ENCODE data around the gene DHRS1. TPM values are rescaled to one million over a fixed set of nuclear protein-coding genes. Genes with fewer than 3 reads are reported as not detected.

DHRS1 gene
- total RNA-seq, 1 experiment from 2014 or later, result 34.7 TPM

GRCh38 chr14:24271134-24271833 lies 28.3 kb downstream of the DHRS1 start, which contains the start of gene RABGGTA (continued):
- TF ChIP-seq CTCF (IDR thresholded peaks at IDR 0.05 in 2 of 3, conservative IDR thresholded peaks at IDR 0.05 in 1 of 3; ENCODE audit: borderline replicate concordance in 1 of 3, insufficient read depth in 1 of 3, low read depth in 2 of 3, low read length in 2 of 3) (peak; percentile 39 to 75 (median 60); a peak in 5 of 6 replicates), CBX3 (IDR thresholded peaks at IDR 0.05; ENCODE audit: low read depth) (peak; percentile 94), ELF1 (IDR thresholded peaks at IDR 0.05; ENCODE audit: borderline replicate concordance, low read depth) (peak; percentile 50; the same call in 1 of the 2 replicates), EZH2 (IDR thresholded peaks at IDR 0.05) (no peak), POLR2A (IDR thresholded peaks at IDR 0.05; ENCODE audit: borderline replicate concordance, extremely low read depth, insufficient read depth, insufficient read length) (peak; percentile 76)

GRCh38 chr14:24270537-24271133 lies 28.9 kb downstream of the DHRS1 start:
- Histone ChIP-seq H3K4me1 (ENCODE audit: control insufficient read depth in 1 of 2, insufficient read depth in 2 of 2, low read length in 2 of 2) (peaks cover 9 to 22% of the 10 kb centered on the region in 2 experiments; a peak in 3 of 4 replicates), H3K9ac (ENCODE audit: low read length) (peak overlapping the region; percentile 94), H3K36me3 (ENCODE audit: control insufficient read depth in 1 of 2, insufficient read depth in 2 of 2, low read length in 2 of 2) (no peaks in the 10 kb centered on the region; a peak in 1 of 4 replicates), H4K20me1 (ENCODE audit: insufficient read depth) (no peaks in the 10 kb centered on the region), H2AFZ (ENCODE audit: low read depth, low read length, poor library complexity, severe bottlenecking) (no peak overlapping the region), H3K27ac (ENCODE audit: low read depth, low read length) (peak overlapping the region; percentile 86), H3K79me2 (ENCODE audit: insufficient read depth, low read length) (peaks cover 4% of the 10 kb centered on the region; the same call in 1 of the 2 replicates), H3K9me2 (ENCODE audit: insufficient read depth) (no peaks in the 10 kb centered on the region), H3K4me3 (replicated peaks in 1 of 2; ENCODE audit: low read depth in 1 of 2, low read length in 2 of 2) (peak overlapping the region; percentile 79 to 92), H3K4me2 (ENCODE audit: low read length) (peak overlapping the region; percentile 98), H3K9me3 (ENCODE audit: control insufficient read depth in 1 of 2, insufficient read depth in 1 of 2, low read depth in 1 of 2, low read length in 2 of 2) (no peaks in the 10 kb centered on the region), H3K27me3 (ENCODE audit: insufficient read depth, low read length) (no peaks in the 10 kb centered on the region)
- ATAC-seq (no peak), DNase-seq (ENCODE audit: low read depth, low spot score) (peak; percentile 8)
- ChIA-PET CTCF (interaction anchor here (0.7 to 2.0 kb wide), 9 partner anchors 9 to 161 kb away, joined by 3 to 17 read pairs (median 5); partner anchors contain the start of genes CIDEB, MDP1 and TINF2), POLR2A (interaction anchor here (0.8 to 2.7 kb wide), 11 partner anchors 8 to 166 kb away, joined by 3 to 20 read pairs (median 5); partner anchors contain the start of genes DHRS1, NOP9, PSME2 and TGM1), RAD21 (ENCODE audit: low non-redundant PET in 1 of 2, low total read pairs in 2 of 2, uncharacterized antibody in 2 of 2, unreplicated experiment in 2 of 2) (interaction anchor here in 1 of 2 experiments (0.7 kb wide), 1 partner anchor 27 kb away, joined by 3 read pairs; no protein-coding TSS in a partner anchor)
- no TSS peak for BruUV-seq (replicated peaks)
- intact Hi-C loops (cut with micrococcal nuclease), result loop anchor here (1.0 kb wide), 1 partner anchor 28 kb away; the partner anchor contains the start of gene TINF2
- TF ChIP-seq JUND (IDR thresholded peaks at IDR 0.05), result no peak
- no peak for TF ChIP-seq ZNF274 (IDR thresholded peaks at IDR 0.05; ENCODE audit: low read depth, low read length)
- no peak for TF ChIP-seq ZFX (IDR thresholded peaks at IDR 0.05)
- no peak for TF ChIP-seq EZH2 (IDR thresholded peaks at IDR 0.05)
- TF ChIP-seq MAX (IDR thresholded peaks at IDR 0.05), result no peak; the same call in 1 of the 2 replicates
- no peak for TF ChIP-seq EGR1 (IDR thresholded peaks at IDR 0.05; ENCODE audit: low read depth)
- TF ChIP-seq POLR2AphosphoS5 (IDR thresholded peaks at IDR 0.05; ENCODE audit: low read depth, low read length), result no peak
- no peak for TF ChIP-seq SRF (IDR thresholded peaks at IDR 0.05; ENCODE audit: low read depth)
- TF ChIP-seq CTCF (IDR thresholded peaks at IDR 0.05 in 2 of 3, conservative IDR thresholded peaks at IDR 0.05 in 1 of 3; ENCODE audit: borderline replicate concordance in 1 of 3, insufficient read depth in 1 of 3, low read depth in 2 of 3, low read length in 2 of 3), result no peak
- no peak for TF ChIP-seq REST (IDR thresholded peaks at IDR 0.05; ENCODE audit: low read depth)
- no peak for TF ChIP-seq SIN3A (IDR thresholded peaks at IDR 0.05; ENCODE audit: low read depth)

Measured in HCT116 (cell line).